GM12872 (cell line): ENCODE measurements around the gene ADCYAP1R1.

Source experiments
- CTCF ChIP-seq: IDR thresholded peaks from 3 replicates; pipeline ENCODE4 v1.5.1; 2011; ENCODE audit warnings: low read depth, mild to moderate bottlenecking, low read length, moderate library complexity; ENCODE audit not compliant: insufficient read depth

ADCYAP1R1 gene

GRCh38 chr7:31104361-31105255 lies 52.5 kb downstream of the ADCYAP1R1 start:
- no peak for TF ChIP-seq CTCF

- no peak for TF ChIP-seq CTCF
Measured at GRCh38 chr7:31105256-31105950, 53.3 kb downstream of the ADCYAP1R1 start.

- TF ChIP-seq CTCF = no peak
Measured at GRCh38 chr7:31106303-31107105, 54.4 kb downstream of the ADCYAP1R1 start.

- TF ChIP-seq CTCF = no peak
Measured at GRCh38 chr7:31107106-31108090, 55.3 kb downstream of the ADCYAP1R1 start.

- TF ChIP-seq CTCF = no peak
Measured at GRCh38 chr7:31108097-31108657, 56.1 kb downstream of the ADCYAP1R1 start.

GRCh38 chr7:31109751-31110150 lies 57.6 kb downstream of the ADCYAP1R1 start:
- TF ChIP-seq CTCF = no peak
